Measurements from ENCODE around the gene CCND3. TPM values are rescaled to one million over a fixed set of nuclear protein-coding genes. Genes with fewer than 3 reads are reported as not detected.

Gene CCND3
- total and polyA plus RNA-seq, 2 of the 8 experiments (the other 6 are each of a cell fraction or from before 2014, with no cell fraction given): 30.6 to 32.9 TPM

DNA sequence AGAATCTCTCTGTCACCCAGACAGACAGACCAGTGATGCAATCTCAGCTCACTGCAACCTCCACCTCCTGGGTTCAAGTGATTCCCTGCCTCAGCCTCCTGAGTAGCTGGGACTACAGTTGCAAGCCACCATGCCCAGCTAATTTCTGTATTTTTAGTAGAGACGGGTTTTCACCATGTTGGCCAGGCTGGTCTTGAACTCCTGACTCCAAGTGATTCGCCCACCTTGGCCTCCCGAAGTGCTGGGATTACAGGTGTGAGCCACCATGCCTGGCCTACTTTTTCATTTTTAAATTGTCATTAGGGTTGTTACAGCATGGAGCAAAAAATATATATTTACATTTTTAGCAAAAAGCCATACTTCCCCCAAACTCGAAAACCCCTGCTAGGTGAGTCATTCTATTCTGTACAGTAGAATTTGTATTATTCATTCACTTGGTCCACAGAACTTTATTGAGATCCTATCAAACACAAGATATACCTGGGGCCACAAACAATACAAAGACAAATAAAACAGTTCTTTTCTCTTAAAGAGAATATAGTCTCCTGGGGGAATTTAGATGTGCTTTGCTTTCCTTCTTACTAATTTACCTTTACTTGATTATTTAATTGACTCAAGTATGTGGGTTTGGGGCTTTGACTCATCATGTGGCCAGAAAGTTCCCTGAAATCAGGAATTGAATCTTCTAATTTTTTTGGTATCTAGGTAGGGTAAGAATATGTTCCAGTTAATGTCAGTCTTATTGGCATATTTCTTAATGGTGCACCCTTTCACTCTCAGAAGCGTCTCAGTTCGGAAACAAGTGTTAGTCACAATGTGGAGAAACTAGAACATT is 16.6 kb upstream of the CCND3 start (continued):
- TF ChIP-seq BACH1 (IDR thresholded peaks at IDR 0.05; ENCODE audit: low read length) (no peak), SIRT6 (IDR thresholded peaks at IDR 0.05; ENCODE audit: low read length) (no peak), ATF2 (IDR thresholded peaks at IDR 0.05; ENCODE audit: low read length) (no peak), CBX8 (IDR thresholded peaks at IDR 0.05; ENCODE audit: borderline replicate concordance, low read depth, low read length) (no peak)

Data from H1 (cell line).